Neural progenitor cell (in vitro differentiated cells): ENCODE measurements around the gene ATRN. TPM values are rescaled to one million over a fixed set of nuclear protein-coding genes. Genes with fewer than 3 reads are reported as not detected.

Experiments
- DNase-seq: peaks from one replicate; pipeline ENCODE4 v3.0.0-alpha.2; 2016; ENCODE audit warnings: low spot score
- H2AFZ ChIP-seq: fragments of 200-600 bp; sonication (generic); replicated peaks from 2 replicates; pipeline ENCODE4 v1.6.1; 2016; ENCODE audit warnings: antibody characterized with exemption
- H3F3A ChIP-seq: fragments of 200-600 bp; sonication (generic); 2 replicates; pipeline ENCODE4 v1.6.1; 2016; ENCODE audit warnings: antibody characterized with exemption, low read depth
- H3K27ac ChIP-seq: fragments of 200-600 bp; sonication (generic); 2 replicates; pipeline ENCODE4 v1.5.1; 2016; ENCODE audit warnings: mild to moderate bottlenecking
- H3K27me3 ChIP-seq: fragments of 200-600 bp; sonication (generic); 2 replicates; pipeline ENCODE4 v1.6.1; 2016; ENCODE audit warnings: mild to moderate bottlenecking, moderate library complexity
- H3K36me3 ChIP-seq: fragments of 200-600 bp; sonication (generic); 2 replicates; pipeline ENCODE4 v1.5.1; 2016
- H3K4me1 ChIP-seq: fragments of 200-600 bp; sonication (generic); 2 replicates; pipeline ENCODE4 v1.6.1; 2016; ENCODE audit warnings: mixed run types
- H3K4me2 ChIP-seq: fragments of 200-600 bp; sonication (generic); 2 replicates; pipeline ENCODE4 v1.6.1; 2016
- H3K4me3 ChIP-seq: fragments of 200-600 bp; sonication (generic); 2 replicates; pipeline ENCODE4 v1.5.1; 2016
- H3K79me2 ChIP-seq: fragments of 200-600 bp; sonication (generic); 2 replicates; pipeline ENCODE4 v1.6.1; 2016; ENCODE audit warnings: low read depth
- H3K9ac ChIP-seq: fragments of 200-600 bp; sonication (generic); 2 replicates; pipeline ENCODE4 v1.6.1; 2016
- H3K9me3 ChIP-seq: fragments of 200-600 bp; sonication (generic); 2 replicates; pipeline ENCODE4 v1.5.1; 2016; ENCODE audit warnings: low read depth
- H4K20me1 ChIP-seq: fragments of 200-600 bp; sonication (generic); 2 replicates; pipeline ENCODE4 v1.6.1; 2016; ENCODE audit warnings: low read depth
- H3K27ac Mint-ChIP-seq: 3 replicates; pipeline ENCODE4 v1.8.0; 2021; ENCODE audit warnings: mixed read lengths
- H3K27me3 Mint-ChIP-seq: 2 replicates; pipeline ENCODE4 v1.8.0; 2022; ENCODE audit warnings: low read depth, mild to moderate bottlenecking, inconsistent platforms, moderate library complexity, mixed read lengths; ENCODE audit not compliant: insufficient read depth
- H3K36me3 Mint-ChIP-seq: 3 replicates; pipeline ENCODE4 v1.8.0; 2021; ENCODE audit warnings: mixed read lengths
- H3K4me1 Mint-ChIP-seq: 3 replicates; pipeline ENCODE4 v1.8.0; 2021; ENCODE audit warnings: mixed read lengths
- H3K4me3 Mint-ChIP-seq: 3 replicates; pipeline ENCODE4 v1.8.0; 2021; ENCODE audit warnings: mild to moderate bottlenecking, moderate library complexity, mixed read lengths
- H3K9me3 Mint-ChIP-seq: 3 replicates; pipeline ENCODE4 v1.8.0; 2020; ENCODE audit warnings: mixed read lengths
- EZH2 ChIP-seq: fragments of 200-600 bp; sonication (generic); IDR thresholded peaks from 2 replicates; pipeline ENCODE4 v1.6.1; 2017; ENCODE audit warnings: antibody characterized with exemption, mild to moderate bottlenecking, moderate library complexity
- EZH2phosphoT487 ChIP-seq: fragments of 200-600 bp; sonication (generic); IDR thresholded peaks from 2 replicates; pipeline ENCODE4 v1.6.1; 2017; ENCODE audit warnings: antibody characterized with exemption
- total RNA-seq: library from RNA; depleted of rRNA; stranded (reverse); fragments of >200 nt; gene quantifications from 2 replicates; pipeline ENCODE4 v1.2.3, GENCODE V29; 2015; ENCODE audit warnings: low replicate concordance
- TF ChIP-seq, protein P1 (sequence below): fragments of 200-600 bp; sonication (generic); IDR thresholded peaks from 2 replicates; pipeline ENCODE4 v1.5.1; 2017; ENCODE audit warnings: antibody characterized with exemption, mild to moderate bottlenecking

The ATRN gene
- total RNA-seq, 1 donor from 2014 or later, result 36.8 TPM

DNA sequence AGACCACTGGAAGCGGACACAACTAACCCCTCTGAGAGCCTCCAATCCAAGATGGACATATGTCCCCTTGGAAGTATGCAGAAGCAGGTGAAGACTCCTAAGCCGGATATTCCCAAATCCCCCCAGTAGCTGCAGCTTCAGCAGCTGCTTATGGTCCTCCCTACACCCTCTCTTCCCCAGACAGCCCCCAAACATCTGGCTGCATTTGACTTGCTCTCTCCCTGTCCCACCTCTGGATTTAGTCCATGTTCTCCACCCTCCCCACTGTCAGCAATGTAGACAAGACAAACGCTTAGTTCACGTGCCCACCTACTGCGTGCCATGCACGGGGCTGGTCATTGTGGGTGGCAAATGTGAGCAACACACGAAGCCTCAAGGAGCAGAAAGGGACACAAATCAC is 215.6 kb downstream of the ATRN start:
- no peaks in the 10 kb centered on the region for H3K36me3 Mint-ChIP-seq
- DNase-seq, result no peak
- H3K27ac Mint-ChIP-seq, result no peak overlapping the region
- Histone ChIP-seq H3K9ac (no peak overlapping the region), H4K20me1 (no peaks in the 10 kb centered on the region), H3K9me3 (no peaks in the 10 kb centered on the region), H3K27me3 (peaks cover 31% of the 10 kb centered on the region), H2AFZ (no peak overlapping the region), H3K27ac (no peak overlapping the region), H3K4me3 (no peak overlapping the region), H3K36me3 (no peaks in the 10 kb centered on the region), H3K79me2 (no peaks in the 10 kb centered on the region), H3K4me1 (peaks cover 8% of the 10 kb centered on the region), H3F3A (peaks cover 8% of the 10 kb centered on the region), H3K4me2 (no peak overlapping the region)
- H3K4me1 Mint-ChIP-seq, result peaks cover 8% of the 10 kb centered on the region
- no peak overlapping the region for H3K4me3 Mint-ChIP-seq
- peaks cover 24% of the 10 kb centered on the region for H3K27me3 Mint-ChIP-seq
- no peaks in the 10 kb centered on the region for H3K9me3 Mint-ChIP-seq
- TF ChIP-seq, protein P1, sequence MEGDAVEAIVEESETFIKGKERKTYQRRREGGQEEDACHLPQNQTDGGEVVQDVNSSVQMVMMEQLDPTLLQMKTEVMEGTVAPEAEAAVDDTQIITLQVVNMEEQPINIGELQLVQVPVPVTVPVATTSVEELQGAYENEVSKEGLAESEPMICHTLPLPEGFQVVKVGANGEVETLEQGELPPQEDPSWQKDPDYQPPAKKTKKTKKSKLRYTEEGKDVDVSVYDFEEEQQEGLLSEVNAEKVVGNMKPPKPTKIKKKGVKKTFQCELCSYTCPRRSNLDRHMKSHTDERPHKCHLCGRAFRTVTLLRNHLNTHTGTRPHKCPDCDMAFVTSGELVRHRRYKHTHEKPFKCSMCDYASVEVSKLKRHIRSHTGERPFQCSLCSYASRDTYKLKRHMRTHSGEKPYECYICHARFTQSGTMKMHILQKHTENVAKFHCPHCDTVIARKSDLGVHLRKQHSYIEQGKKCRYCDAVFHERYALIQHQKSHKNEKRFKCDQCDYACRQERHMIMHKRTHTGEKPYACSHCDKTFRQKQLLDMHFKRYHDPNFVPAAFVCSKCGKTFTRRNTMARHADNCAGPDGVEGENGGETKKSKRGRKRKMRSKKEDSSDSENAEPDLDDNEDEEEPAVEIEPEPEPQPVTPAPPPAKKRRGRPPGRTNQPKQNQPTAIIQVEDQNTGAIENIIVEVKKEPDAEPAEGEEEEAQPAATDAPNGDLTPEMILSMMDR, result no peak
- TF ChIP-seq EZH2phosphoT487, result no peak
- no peak for TF ChIP-seq EZH2

DNA sequence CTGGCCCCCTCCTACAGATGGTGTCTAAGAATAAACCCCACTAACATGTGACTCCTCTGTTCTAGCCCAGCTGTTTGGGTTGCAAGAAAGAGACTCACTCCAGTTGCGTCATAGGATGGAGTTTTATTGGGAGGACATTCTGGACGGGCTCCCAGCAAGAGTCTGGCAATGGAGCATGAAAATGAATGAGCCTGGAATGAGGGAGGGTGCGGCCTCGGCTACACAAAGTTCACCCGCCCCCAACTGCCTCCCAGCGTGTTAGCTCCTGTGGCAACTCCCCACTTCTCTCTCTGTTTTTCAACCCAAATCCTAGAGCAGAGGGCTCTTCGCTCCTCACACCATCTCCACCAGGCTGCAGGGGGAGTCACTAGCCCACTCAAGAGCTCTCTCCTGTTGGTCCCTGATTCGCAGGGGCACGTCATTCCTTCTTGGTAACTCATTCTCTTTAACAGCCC is 216.1 kb downstream of the ATRN start:
- peaks cover 8% of the 10 kb centered on the region for H3K4me1 Mint-ChIP-seq
- H3K36me3 Mint-ChIP-seq, result no peaks in the 10 kb centered on the region
- Histone ChIP-seq H3K9ac (no peak overlapping the region), H3K9me3 (no peaks in the 10 kb centered on the region), H3K4me1 (peaks cover 3% of the 10 kb centered on the region), H3K36me3 (no peaks in the 10 kb centered on the region), H3F3A (peaks cover 7% of the 10 kb centered on the region), H3K27me3 (peaks cover 27% of the 10 kb centered on the region), H3K4me3 (no peak overlapping the region), H3K4me2 (no peak overlapping the region), H3K79me2 (no peaks in the 10 kb centered on the region), H3K27ac (no peak overlapping the region), H2AFZ (no peak overlapping the region), H4K20me1 (no peaks in the 10 kb centered on the region)
- no peaks in the 10 kb centered on the region for H3K9me3 Mint-ChIP-seq
- no peak for DNase-seq
- TF ChIP-seq EZH2, result no peak
- no peak for TF ChIP-seq EZH2phosphoT487
- TF ChIP-seq, protein P1, result no peak
- peaks cover 24% of the 10 kb centered on the region for H3K27me3 Mint-ChIP-seq
- H3K4me3 Mint-ChIP-seq, result no peak overlapping the region
- peak overlapping the region; percentile 54 for H3K27ac Mint-ChIP-seq

DNA sequence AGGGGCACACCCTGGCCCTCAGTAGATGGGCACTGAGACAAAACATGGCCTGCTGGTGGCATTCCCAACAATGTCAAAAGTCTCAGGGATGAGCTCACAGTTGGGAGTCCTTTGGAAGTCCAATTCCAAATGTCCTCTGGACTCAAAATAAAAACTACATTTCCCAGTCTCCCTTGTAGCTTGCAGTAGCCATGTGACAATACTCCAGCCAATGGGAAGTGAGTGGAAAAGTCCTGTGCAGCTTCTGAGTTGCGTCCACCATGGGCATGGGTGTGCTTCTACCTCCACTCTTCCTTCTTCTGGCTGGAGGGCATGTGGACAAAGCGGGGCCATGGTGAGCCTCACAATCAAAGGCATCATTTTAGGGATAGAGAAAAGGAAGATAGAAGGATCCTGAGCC is 216.8 kb downstream of the ATRN start:
- peak; percentile 48 for DNase-seq
- H3K9me3 Mint-ChIP-seq, result no peaks in the 10 kb centered on the region

More for the DNA sequence above, 216.8 kb downstream of the ATRN start:
- no peak overlapping the region for H3K4me3 ChIP-seq
- H3K27me3 ChIP-seq, result peaks cover 19% of the 10 kb centered on the region
- H3K4me2 ChIP-seq, result no peak overlapping the region
- H3F3A ChIP-seq, result no peaks in the 10 kb centered on the region
- Mint-ChIP-seq H3K36me3 (no peaks in the 10 kb centered on the region), H3K4me1 (peaks cover 8% of the 10 kb centered on the region), H3K4me3 (peak overlapping the region; percentile 52), H3K27me3 (peaks cover 24% of the 10 kb centered on the region), H3K27ac (no peak overlapping the region)
- TF ChIP-seq, protein P1, result no peak
- TF ChIP-seq EZH2 (no peak), EZH2phosphoT487 (no peak)
- no peaks in the 10 kb centered on the region for H3K9me3 ChIP-seq
- peak overlapping the region; percentile 74 for H2AFZ ChIP-seq
- H3K4me1 ChIP-seq, result no peaks in the 10 kb centered on the region
- no peak overlapping the region for H3K27ac ChIP-seq
- H3K79me2 ChIP-seq, result no peaks in the 10 kb centered on the region
- no peaks in the 10 kb centered on the region for H3K36me3 ChIP-seq
- H4K20me1 ChIP-seq, result no peaks in the 10 kb centered on the region
- no peak overlapping the region for H3K9ac ChIP-seq
